ENCODE data around the gene EPG5.

GRCh38 chr18:46007165-46007564 lies 40.0 kb upstream of the EPG5 start:
- no peak for TF ChIP-seq REST (IDR thresholded peaks at IDR 0.05; ENCODE audit: insufficient replicate concordance, low read depth)
- TF ChIP-seq, protein P1, sequence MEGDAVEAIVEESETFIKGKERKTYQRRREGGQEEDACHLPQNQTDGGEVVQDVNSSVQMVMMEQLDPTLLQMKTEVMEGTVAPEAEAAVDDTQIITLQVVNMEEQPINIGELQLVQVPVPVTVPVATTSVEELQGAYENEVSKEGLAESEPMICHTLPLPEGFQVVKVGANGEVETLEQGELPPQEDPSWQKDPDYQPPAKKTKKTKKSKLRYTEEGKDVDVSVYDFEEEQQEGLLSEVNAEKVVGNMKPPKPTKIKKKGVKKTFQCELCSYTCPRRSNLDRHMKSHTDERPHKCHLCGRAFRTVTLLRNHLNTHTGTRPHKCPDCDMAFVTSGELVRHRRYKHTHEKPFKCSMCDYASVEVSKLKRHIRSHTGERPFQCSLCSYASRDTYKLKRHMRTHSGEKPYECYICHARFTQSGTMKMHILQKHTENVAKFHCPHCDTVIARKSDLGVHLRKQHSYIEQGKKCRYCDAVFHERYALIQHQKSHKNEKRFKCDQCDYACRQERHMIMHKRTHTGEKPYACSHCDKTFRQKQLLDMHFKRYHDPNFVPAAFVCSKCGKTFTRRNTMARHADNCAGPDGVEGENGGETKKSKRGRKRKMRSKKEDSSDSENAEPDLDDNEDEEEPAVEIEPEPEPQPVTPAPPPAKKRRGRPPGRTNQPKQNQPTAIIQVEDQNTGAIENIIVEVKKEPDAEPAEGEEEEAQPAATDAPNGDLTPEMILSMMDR (IDR thresholded peaks at IDR 0.05; ENCODE audit: insufficient read depth, low read length): no peak
- TF ChIP-seq POLR2AphosphoS5 (IDR thresholded peaks at IDR 0.05; ENCODE audit: low read depth): no peak
- TF ChIP-seq GABPA (IDR thresholded peaks at IDR 0.05; ENCODE audit: low read depth): no peak
- no peak for TF ChIP-seq SPI1 (IDR thresholded peaks at IDR 0.05; ENCODE audit: borderline replicate concordance, low read depth)
